Glomerular visceral epithelial cell (primary cell): ENCODE data around the gene SLC9C2.
"Not testable (repeated sequence)": the region's sequence is repeated elsewhere in the genome, so short reads cannot be mapped to it uniquely, and the experiment has no call there.

Experiments
- DNase-seq: peaks from one replicate; pipeline ENCODE4 v3.0.0-alpha.2; 2016; ENCODE audit errors: extremely low spot score

Gene SLC9C2

GRCh38 chr1:173485401-173485800 lies 117.5 kb downstream of the SLC9C2 start:
- no peak for DNase-seq

- no peak for DNase-seq
Observed at GRCh38 chr1:173484276-173484675, 118.6 kb downstream of the SLC9C2 start.

GRCh38 chr1:173482683-173483082 lies 120.2 kb downstream of the SLC9C2 start:
- no peak for DNase-seq

GRCh38 chr1:173481195-173481772 lies 121.6 kb downstream of the SLC9C2 start:
- no peak for DNase-seq

- DNase-seq: peak; percentile 6
Observed at GRCh38 chr1:173479649-173480048, 123.2 kb downstream of the SLC9C2 start.

- DNase-seq: peak; percentile 54
Observed at GRCh38 chr1:173478094-173478674, 124.7 kb downstream of the SLC9C2 start.

GRCh38 chr1:173477286-173478093 lies 125.4 kb downstream of the SLC9C2 start, which contains the start of gene PRDX6:
Gene PRDX6 (plus strand): TSS chr1:173477335. CDS start chr1:173477398, 63 bp downstream.
- DNase-seq: peak; percentile 59

GRCh38 chr1:173476665-173477285 lies 126.1 kb downstream of the SLC9C2 start:
- peak; percentile 94 for DNase-seq

- no peak for DNase-seq
Observed at GRCh38 chr1:173476197-173476664, 126.6 kb downstream of the SLC9C2 start.

- DNase-seq: peak; percentile 23
Observed at GRCh38 chr1:173475564-173476196, 127.2 kb downstream of the SLC9C2 start.

- DNase-seq: not testable (repeated sequence)
Observed at GRCh38 chr1:173474780-173475421, 128.0 kb downstream of the SLC9C2 start.

GRCh38 chr1:173474097-173474779 lies 128.6 kb downstream of the SLC9C2 start:
- no peak for DNase-seq

GRCh38 chr1:173473599-173474011 lies 129.3 kb downstream of the SLC9C2 start:
- DNase-seq: peak; percentile 28

- DNase-seq: no peak
Observed at GRCh38 chr1:173470608-173471007, 132.3 kb downstream of the SLC9C2 start.

GRCh38 chr1:173469656-173470055 lies 133.2 kb downstream of the SLC9C2 start:
- no peak for DNase-seq

- no peak for DNase-seq
Observed at GRCh38 chr1:173467426-173467825, 135.4 kb downstream of the SLC9C2 start.

GRCh38 chr1:173464185-173464584 lies 138.7 kb downstream of the SLC9C2 start:
- DNase-seq: not testable (repeated sequence)

GRCh38 chr1:173462666-173463065 lies 140.2 kb downstream of the SLC9C2 start:
- DNase-seq: not testable (repeated sequence)

- no peak for DNase-seq
Observed at GRCh38 chr1:173459885-173460284, 143.0 kb downstream of the SLC9C2 start.

- DNase-seq: no peak
Observed at GRCh38 chr1:173454966-173455524, 147.8 kb downstream of the SLC9C2 start.
